ENCODE measurements around the gene SCPEP1. TPM values are rescaled to one million over a fixed set of nuclear protein-coding genes. Genes with fewer than 3 reads are reported as not detected.
A peak's percentile ranks its signal among the peaks of the same experiment; 100 is the strongest.
"Not testable (repeated sequence)": the region's sequence is repeated elsewhere in the genome, so short reads cannot be mapped to it uniquely, and the experiment has no call there.

SCPEP1 gene
- total RNA-seq, 1 experiment from 2014 or later = 41.3 TPM

DNA sequence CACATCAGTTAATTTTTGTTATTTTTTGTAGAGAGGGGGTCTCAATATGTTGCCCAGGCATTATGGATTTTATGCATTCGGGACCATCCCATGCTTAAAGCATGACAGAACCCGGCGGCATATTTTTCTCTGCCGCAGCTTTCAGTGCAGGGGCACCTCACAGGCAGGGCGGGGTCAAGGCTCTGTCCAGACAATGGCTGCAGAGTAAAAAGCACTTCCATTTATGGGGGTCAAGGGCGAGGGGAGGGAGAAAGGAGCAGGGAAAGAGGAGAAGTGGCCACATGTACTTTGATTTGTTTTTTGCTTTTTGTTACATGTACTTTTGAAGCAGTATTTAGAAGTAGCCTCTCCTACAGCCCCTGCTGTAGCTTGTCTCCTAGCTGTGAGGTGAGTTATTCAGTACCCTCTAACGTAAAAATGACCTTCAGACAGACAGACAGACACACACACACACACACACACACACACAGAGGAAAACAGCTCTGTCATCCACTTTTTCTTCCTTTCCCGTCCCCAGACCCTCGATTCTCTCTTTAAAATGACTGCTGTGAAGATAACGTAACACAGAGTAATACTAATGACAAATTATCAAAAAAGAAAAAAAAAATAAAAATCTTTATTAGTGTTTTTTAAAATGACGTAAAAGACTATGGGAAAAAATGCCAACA, 856 bp upstream of the SCPEP1 start:
- Histone ChIP-seq H3K36me3 (replicated peaks; ENCODE audit: control insufficient read depth, insufficient read depth, low read length) (no peaks in the 10 kb centered on the region; the same call in 1 of the 2 replicates), H3K4me3 (ENCODE audit: insufficient read depth, low read depth, low read length) (peak overlapping the region; percentile 51; the same call in 1 of the 2 replicates), H3K27me3 (ENCODE audit: control insufficient read depth, insufficient read depth, low read length) (no peaks in the 10 kb centered on the region)
- peak; percentile 36 for DNase-seq

DNA sequence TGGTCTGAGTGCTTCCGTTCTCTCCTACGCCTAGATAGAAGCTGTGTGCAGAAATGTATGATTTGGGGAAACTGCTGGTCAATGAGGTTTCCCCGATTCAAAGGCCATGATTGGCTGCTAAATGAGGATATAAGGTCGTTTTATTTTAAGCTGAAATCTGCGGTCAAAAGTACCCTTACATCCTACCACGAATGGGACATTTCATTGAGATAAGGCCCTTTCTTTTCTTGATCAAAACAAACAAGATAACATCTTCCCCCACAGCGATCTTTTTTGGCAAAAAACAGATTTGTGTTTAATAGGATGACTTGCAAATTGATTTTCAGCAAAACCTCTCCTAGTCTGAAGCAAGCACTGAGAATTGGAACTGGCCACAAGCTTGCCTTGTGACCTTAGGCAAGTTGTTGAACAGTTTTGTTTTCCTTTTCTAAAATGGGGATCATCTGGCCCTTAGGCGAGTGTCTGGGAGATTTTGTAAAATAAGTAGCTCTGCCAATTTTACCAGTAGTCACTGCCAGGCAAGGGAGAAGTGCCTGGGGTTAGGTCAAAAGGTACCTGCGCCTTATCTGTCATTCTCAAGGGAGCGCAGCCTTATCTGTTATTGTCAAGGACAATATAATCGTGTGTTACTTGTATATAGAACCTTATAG, 635 bp downstream of the SCPEP1 start:
- Histone ChIP-seq H3K4me3 (ENCODE audit: insufficient read depth, low read depth, low read length) (peak overlapping the region; percentile 35), H3K36me3 (replicated peaks; ENCODE audit: control insufficient read depth, insufficient read depth, low read length) (no peaks in the 10 kb centered on the region; the same call in 1 of the 2 replicates), H3K27me3 (ENCODE audit: control insufficient read depth, insufficient read depth, low read length) (no peaks in the 10 kb centered on the region)
- DNase-seq = peak; percentile 23

- Histone ChIP-seq H3K27me3 (ENCODE audit: control insufficient read depth, insufficient read depth, low read length) (no peaks in the 10 kb centered on the region), H3K4me3 (ENCODE audit: insufficient read depth, low read depth, low read length) (no peak overlapping the region), H3K36me3 (replicated peaks; ENCODE audit: control insufficient read depth, insufficient read depth, low read length) (no peaks in the 10 kb centered on the region; the same call in 1 of the 2 replicates)
- DNase-seq = peak; percentile 64
These were observed 1.2 kb downstream of the SCPEP1 start for GRCh38 chr17:56979091-56979480.

DNA sequence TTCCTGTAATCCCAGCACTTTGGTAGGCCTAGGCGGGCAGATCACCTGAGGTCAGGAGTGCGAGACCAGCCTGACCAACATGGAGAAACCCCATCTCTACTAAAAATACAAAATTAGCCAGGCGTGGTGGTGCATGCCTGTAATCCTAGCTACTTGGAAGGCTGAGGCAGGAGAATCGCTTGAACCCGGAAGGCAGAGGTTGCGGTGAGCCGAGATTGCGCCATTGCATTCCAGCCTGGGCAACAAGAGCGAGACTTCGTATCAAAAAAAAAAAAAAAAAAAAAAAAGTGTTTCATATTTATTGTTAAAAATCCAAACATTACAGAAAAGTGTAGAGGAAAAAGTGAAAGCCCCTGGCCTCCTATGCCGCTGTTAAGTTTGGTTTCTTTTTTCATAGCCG, 2.6 kb downstream of the SCPEP1 start:
- H3K4me3 ChIP-seq (ENCODE audit: insufficient read depth, low read depth, low read length); H3K36me3 ChIP-seq (replicated peaks; ENCODE audit: control insufficient read depth, insufficient read depth, low read length); H3K27me3 ChIP-seq (ENCODE audit: control insufficient read depth, insufficient read depth, low read length); DNase-seq: not testable (repeated sequence)

DNA sequence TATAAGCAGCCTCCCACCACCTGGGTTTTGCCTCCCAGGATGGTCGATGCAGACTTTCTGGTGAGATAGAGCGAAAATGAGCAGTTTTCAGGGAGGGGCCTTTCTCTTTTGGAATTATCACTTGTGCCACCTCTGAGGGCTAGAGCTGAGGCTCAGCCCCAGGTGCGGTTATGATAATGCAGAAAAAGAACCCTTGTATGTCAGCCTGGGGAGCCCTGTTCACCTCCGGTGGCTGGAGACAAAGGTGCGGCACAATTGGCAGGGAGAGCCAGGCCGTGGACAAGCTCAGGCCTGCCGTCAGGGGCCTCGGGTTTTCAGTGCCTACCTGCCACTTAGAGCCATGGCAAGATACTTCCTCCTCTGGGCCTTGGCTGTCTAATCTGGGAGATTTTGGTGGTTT, 4.4 kb downstream of the SCPEP1 start:
- H3K36me3 ChIP-seq (replicated peaks; ENCODE audit: control insufficient read depth, insufficient read depth, low read length) = no peaks in the 10 kb centered on the region; the same call in none of the 2 replicates
- no peak overlapping the region for H3K4me3 ChIP-seq (ENCODE audit: insufficient read depth, low read depth, low read length)
- H3K27me3 ChIP-seq (ENCODE audit: control insufficient read depth, insufficient read depth, low read length) = no peaks in the 10 kb centered on the region
- peak; percentile 44 for DNase-seq

GRCh38 chr17:56983366-56983765, 5.4 kb downstream of the SCPEP1 start:
- Histone ChIP-seq H3K27me3 (ENCODE audit: control insufficient read depth, insufficient read depth, low read length) (no peaks in the 10 kb centered on the region), H3K36me3 (replicated peaks; ENCODE audit: control insufficient read depth, insufficient read depth, low read length) (no peaks in the 10 kb centered on the region; the same call in none of the 2 replicates), H3K4me3 (ENCODE audit: insufficient read depth, low read depth, low read length) (no peak overlapping the region)
- DNase-seq = no peak

GRCh38 chr17:56985371-56986162, 7.6 kb downstream of the SCPEP1 start:
- H3K4me3 ChIP-seq (ENCODE audit: insufficient read depth, low read depth, low read length) = no peak overlapping the region
- no peaks in the 10 kb centered on the region for H3K27me3 ChIP-seq (ENCODE audit: control insufficient read depth, insufficient read depth, low read length)
- DNase-seq = no peak
- no peaks in the 10 kb centered on the region; the same call in none of the 2 replicates for H3K36me3 ChIP-seq (replicated peaks; ENCODE audit: control insufficient read depth, insufficient read depth, low read length)

DNA sequence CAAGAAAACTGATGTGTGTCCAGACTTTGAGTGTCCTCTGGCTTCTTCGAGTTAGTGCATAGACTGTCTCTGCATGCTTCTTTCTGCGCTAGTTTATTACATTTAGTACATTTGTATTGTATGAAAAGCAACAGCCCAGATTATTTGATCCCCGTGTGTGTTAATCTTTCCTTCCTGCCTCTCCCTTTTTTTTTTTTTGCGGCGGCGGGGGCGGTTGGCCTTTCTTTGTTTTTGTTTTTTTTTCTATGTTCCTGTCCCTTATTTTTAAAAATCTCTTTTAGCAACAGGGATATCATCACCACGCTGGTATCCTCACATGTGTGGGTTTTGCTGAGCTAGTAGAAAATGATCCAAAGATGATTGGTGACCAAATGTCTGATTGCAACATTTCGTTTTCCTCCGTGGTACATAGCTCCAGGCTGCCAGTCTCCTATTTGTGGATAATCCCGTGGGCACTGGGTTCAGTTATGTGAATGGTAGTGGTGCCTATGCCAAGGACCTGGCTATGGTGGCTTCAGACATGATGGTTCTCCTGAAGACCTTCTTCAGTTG, 9.4 kb downstream of the SCPEP1 start:
- no peaks in the 10 kb centered on the region; the same call in none of the 2 replicates for H3K36me3 ChIP-seq (replicated peaks; ENCODE audit: control insufficient read depth, insufficient read depth, low read length)
- no peak for DNase-seq
- no peak overlapping the region for H3K4me3 ChIP-seq (ENCODE audit: insufficient read depth, low read depth, low read length)
- no peaks in the 10 kb centered on the region for H3K27me3 ChIP-seq (ENCODE audit: control insufficient read depth, insufficient read depth, low read length)

GRCh38 chr17:56988901-56989572, 11.1 kb downstream of the SCPEP1 start:
- Histone ChIP-seq H3K27me3 (ENCODE audit: control insufficient read depth, insufficient read depth, low read length) (no peaks in the 10 kb centered on the region), H3K36me3 (replicated peaks; ENCODE audit: control insufficient read depth, insufficient read depth, low read length) (no peaks in the 10 kb centered on the region; the same call in none of the 2 replicates), H3K4me3 (ENCODE audit: insufficient read depth, low read depth, low read length) (no peak overlapping the region)
- no peak for DNase-seq

DNA sequence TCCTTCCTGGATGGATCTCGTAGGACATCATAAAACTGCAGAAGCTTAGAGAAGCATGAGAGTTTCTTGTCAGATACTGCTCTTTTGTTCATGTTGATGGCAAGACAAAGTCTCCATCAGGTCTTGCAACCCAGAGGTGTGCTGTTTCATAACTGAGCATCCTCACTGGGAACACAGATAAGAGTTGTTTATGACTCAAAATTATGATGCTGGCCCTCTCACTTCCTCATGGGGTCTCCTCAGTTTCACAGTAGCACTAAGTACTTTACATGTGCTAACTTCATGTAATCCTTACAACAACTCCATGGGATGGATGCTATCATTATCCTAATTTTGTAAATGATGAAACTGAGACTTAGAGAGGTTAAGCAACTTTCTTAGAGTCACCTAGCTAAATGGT, 14.4 kb downstream of the SCPEP1 start:
- Histone ChIP-seq H3K36me3 (replicated peaks; ENCODE audit: control insufficient read depth, insufficient read depth, low read length) (peaks cover 2% of the 10 kb centered on the region), H3K4me3 (ENCODE audit: insufficient read depth, low read depth, low read length) (no peak overlapping the region), H3K27me3 (ENCODE audit: control insufficient read depth, insufficient read depth, low read length) (no peaks in the 10 kb centered on the region)
- DNase-seq = peak; percentile 1

DNA sequence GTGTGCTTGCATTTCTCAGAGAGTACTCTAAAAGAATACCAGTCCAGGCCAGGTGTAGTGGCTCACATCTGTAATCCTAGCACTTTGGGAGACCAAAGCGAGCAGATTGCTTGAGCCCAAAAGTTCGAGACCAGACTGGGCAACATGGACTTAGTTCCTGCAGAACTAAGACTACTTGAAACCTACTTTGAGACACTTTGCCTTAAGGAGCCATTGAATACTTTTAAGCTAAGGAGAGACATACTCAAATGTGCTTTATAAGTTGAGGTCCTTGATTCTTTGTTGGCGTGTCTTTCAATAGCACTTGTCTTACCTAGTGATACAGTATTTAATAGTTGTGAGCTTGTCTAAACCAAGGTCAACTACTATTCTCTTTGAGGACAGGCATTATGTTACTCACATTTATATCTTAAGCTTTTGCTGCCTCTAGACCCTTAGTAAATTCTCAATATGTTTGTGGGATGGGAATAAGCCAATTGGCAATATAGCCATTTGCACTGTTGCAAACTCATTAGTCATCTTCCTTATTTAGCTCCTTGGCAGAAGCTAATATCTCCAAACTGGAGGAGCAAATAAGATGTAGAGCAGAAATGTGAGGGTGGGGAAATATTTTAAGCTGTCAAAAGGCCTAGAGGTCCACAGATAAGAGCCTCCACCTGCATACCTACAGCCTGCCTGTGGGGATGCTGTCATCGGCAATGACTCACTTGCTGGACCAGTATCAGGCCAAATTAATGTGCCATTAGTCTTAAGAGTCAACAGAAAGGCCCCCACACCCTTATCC, 16.3 kb downstream of the SCPEP1 start:
- no peak for DNase-seq
- Histone ChIP-seq H3K27me3 (ENCODE audit: control insufficient read depth, insufficient read depth, low read length) (no peaks in the 10 kb centered on the region), H3K36me3 (replicated peaks; ENCODE audit: control insufficient read depth, insufficient read depth, low read length) (peaks cover 2% of the 10 kb centered on the region)

DNA sequence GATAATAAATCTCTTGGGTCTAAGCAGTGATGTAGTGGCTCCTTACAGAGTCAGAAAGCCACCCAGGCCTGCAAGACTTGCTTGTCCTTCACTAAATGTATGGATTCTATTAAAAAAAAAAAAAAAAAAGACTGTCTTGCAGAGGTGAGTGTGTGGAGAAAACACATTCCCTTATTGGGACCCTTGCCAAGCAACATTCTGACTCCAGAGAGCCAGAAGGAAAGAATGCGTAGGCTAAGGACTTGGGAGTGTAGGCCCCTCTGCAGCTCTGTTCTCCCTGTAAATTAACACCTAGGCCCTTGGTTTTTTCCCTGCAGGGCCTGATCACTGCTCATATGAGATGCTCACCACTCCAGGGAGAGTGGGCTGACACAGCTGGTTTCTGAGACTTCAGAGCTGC, 17.8 kb downstream of the SCPEP1 start:
- Histone ChIP-seq H3K27me3 (ENCODE audit: control insufficient read depth, insufficient read depth, low read length) (no peaks in the 10 kb centered on the region), H3K4me3 (ENCODE audit: insufficient read depth, low read depth, low read length) (no peak overlapping the region), H3K36me3 (replicated peaks; ENCODE audit: control insufficient read depth, insufficient read depth, low read length) (peaks cover 2% of the 10 kb centered on the region)
- DNase-seq = no peak

More for the DNA sequence above, 16.3 kb downstream of the SCPEP1 start:
- H3K4me3 ChIP-seq (ENCODE audit: insufficient read depth, low read depth, low read length) = no peak overlapping the region

GRCh38 chr17:56997313-56997712, 19.4 kb downstream of the SCPEP1 start:
- no peak for DNase-seq
- H3K27me3 ChIP-seq (ENCODE audit: control insufficient read depth, insufficient read depth, low read length) = no peaks in the 10 kb centered on the region
- H3K4me3 ChIP-seq (ENCODE audit: insufficient read depth, low read depth, low read length) = no peak overlapping the region
- H3K36me3 ChIP-seq (replicated peaks; ENCODE audit: control insufficient read depth, insufficient read depth, low read length) = peaks cover 5% of the 10 kb centered on the region; the same call in 1 of the 2 replicates

All from H7 (cell line).